Adrenal gland (tissue), 12 donors: ENCODE results near the gene PLEKHM2. TPM values are rescaled to one million over a fixed set of nuclear protein-coding genes. Genes with fewer than 3 reads are reported as not detected.

Source experiments
- DNase-seq, 7 donors: peaks; one replicate each; pipeline ENCODE4 v3.0.0-alpha.2; 2019 to 2020
- H3K27ac ChIP-seq, 5 donors: fragments of 200-600 bp; sonication (generic) in 4 of 5; 1 replicate in 3 of 5; 2 replicates in 2 of 5; pipeline versions ENCODE4 v1.5.1 to v1.8.0; 2016 to 2020; ENCODE audit warnings: mild to moderate bottlenecking in 1 of 5
- H3K27me3 ChIP-seq: fragments of 200-600 bp; 2 replicates; pipeline ENCODE4 v1.8.0; 2021
- H3K36me3 ChIP-seq, 2 donors: fragments of 200-600 bp; replicated peaks in 1 of 2; 1 replicate in 1 of 2; 2 replicates in 1 of 2; pipeline versions ENCODE4 v1.5.1 to v1.8.0; 2018 to 2022
- H3K4me1 ChIP-seq, 2 donors: fragments of 200-600 bp; replicated peaks in 1 of 2; 1 replicate in 1 of 2; 2 replicates in 1 of 2; pipeline versions ENCODE4 v1.5.1 to v1.8.0; 2018 to 2021
- H3K4me3 ChIP-seq, 4 donors: fragments of 200-600 bp; sonication (generic) in 3 of 4; one replicate each; pipeline ENCODE4 v1.5.1; 2016 to 2018
- H3K9me3 ChIP-seq, 3 donors: fragments of 200-600 bp; sonication (generic) in 1 of 3; replicated peaks in 1 of 3; 1 replicate in 2 of 3; 2 replicates in 1 of 3; pipeline versions ENCODE4 v1.5.1 to v1.8.0; 2016 to 2021
- CTCF ChIP-seq, 6 experiments: fragments of 450-650 bp in 4 of 6; fragments of 200-600 bp in 2 of 6; sonication (generic) in 1 of 6; IDR thresholded peaks; 1 replicate in 5 of 6; 2 replicates in 1 of 6; pipeline versions ENCODE4 v1.5.1 to v1.8.0; 2016 to 2021; ENCODE audit warnings: antibody characterized with exemption in 6 of 6, mild to moderate bottlenecking in 2 of 6, moderate library complexity in 1 of 6
- POLR2A ChIP-seq, 2 donors: fragments of 450-650 bp; IDR thresholded peaks; one replicate each; pipeline ENCODE4 v1.6.1; 2017; ENCODE audit warnings: antibody characterized with exemption in 2 of 2, mild to moderate bottlenecking in 2 of 2, moderate library complexity in 1 of 2
- WGBS, 4 donors: extraction: QIAGEN DNeasy Blood & Tissue Kit in 2 of 4; methylation state at CpG; one replicate each; pipeline versions ENCODE4 v1.1.5 to v1.1.7; 2013 to 2017; 5-methylcytosine and 5-hydroxymethylcytosine counted together
- intact Hi-C, 2 donors: fragments of 100-400 bp; cut with DNase I; formaldehyde crosslinking; loops; one replicate each; pipeline versions ENCODE4 v1.14.1 to v1.15.0; 2022 to 2023
- polyA plus RNA-seq, 3 donors: library from polyadenylated mRNA; stranded (reverse); fragments of 200-250 nt in 2 of 3; fragments of 350-450 nt in 1 of 3; fragmentation: Illumina TruSeq in 1 of 3; extraction: RNeasy Lipid Tissue Mini Kit (QIAGEN cat#74804) in 1 of 3; gene quantifications; one replicate each; pipeline ENCODE4 v1.2.3, GENCODE V29; 2013 to 2014
- total RNA-seq, 9 donors: library from RNA; depleted of rRNA in 4 of 9; stranded (reverse); fragments of >200 nt in 4 of 9; fragments of 120-200 nt in 1 of 9; fragmentation: NEBNext Ultra II Directional in 1 of 9; extraction: Animal tissue kit (Norgen Biotek cat#: 25700) in 1 of 9; gene quantifications; one replicate each; pipeline versions ENCODE4 v1.1.0 to v1.2.4, GENCODE V29; 2013 to 2023
- donor health status: healthy with polysubstance abuse.
- donor health status: Bipolar disorder and iron deficiency.
- donor health status: DM: yes; HTN: yes; CAD: no.
- donor health status: DM: no; HTN: no; CAD: no.
- donor health status: DM: no; HTN: no; CAD: no.
- donor health status: DM: yes; HTN: yes; CAD: no.

The PLEKHM2 gene
- total and polyA plus RNA-seq, 12 donors: 25.8 to 103 (median 70.1) TPM

GRCh38 chr1:15748690-15749398 lies 64.7 kb downstream of the PLEKHM2 start:
- no peak overlapping the region for H3K4me3 ChIP-seq
- peaks cover 0 to 11% of the 10 kb centered on the region in 2 donors for H3K4me1 ChIP-seq
- H3K27ac ChIP-seq: peak overlapping the region in 2 of 5 donors; percentile 52 to 72
- DNase-seq: no peak
- H3K36me3 ChIP-seq: no peaks in the 10 kb centered on the region
- intact Hi-C loops: no loop called here
- 73 to 92% (median 91%) methylated on average over 6 to 10 of the region's 10 CpGs for WGBS, 4 donors
- H3K27me3 ChIP-seq: no peaks in the 10 kb centered on the region
- no peaks in the 10 kb centered on the region for H3K9me3 ChIP-seq
- TF ChIP-seq POLR2A (IDR thresholded peaks at IDR 0.05) (no peak), CTCF (IDR thresholded peaks at IDR 0.05) (no peak)

GRCh38 chr1:15749399-15750291 lies 65.5 kb downstream of the PLEKHM2 start:
- H3K4me1 ChIP-seq: peaks cover 0 to 11% of the 10 kb centered on the region in 2 donors
- H3K27ac ChIP-seq: peak overlapping the region in 2 of 5 donors; percentile 52 to 72
- 55 to 74% (median 65%) methylated on average over 5 to 19 of the region's 19 CpGs for WGBS, 4 donors
- peak in 2 of 7 donors; percentile 59 to 70 for DNase-seq
- no peak overlapping the region for H3K4me3 ChIP-seq
- H3K9me3 ChIP-seq: no peaks in the 10 kb centered on the region
- intact Hi-C loops: no loop called here
- TF ChIP-seq CTCF (IDR thresholded peaks at IDR 0.05): no peak
- TF ChIP-seq POLR2A (IDR thresholded peaks at IDR 0.05): no peak
- H3K27me3 ChIP-seq: no peaks in the 10 kb centered on the region
- no peaks in the 10 kb centered on the region for H3K36me3 ChIP-seq

GRCh38 chr1:15750924-15751323 lies 66.8 kb downstream of the PLEKHM2 start:
- Histone ChIP-seq H3K4me1 (peaks cover 0 to 11% of the 10 kb centered on the region in 2 donors), H3K27me3 (no peaks in the 10 kb centered on the region), H3K27ac (no peak overlapping the region), H3K4me3 (no peak overlapping the region), H3K36me3 (no peaks in the 10 kb centered on the region), H3K9me3 (no peaks in the 10 kb centered on the region)
- intact Hi-C loops: no loop called here
- WGBS, 4 donors: 74 to 93% (median 87%) methylated on average over 5 to 12 of the region's 12 CpGs
- DNase-seq: no peak
- no peak for TF ChIP-seq CTCF (IDR thresholded peaks at IDR 0.05)
- TF ChIP-seq POLR2A (IDR thresholded peaks at IDR 0.05): no peak

GRCh38 chr1:15751717-15752116 lies 67.6 kb downstream of the PLEKHM2 start:
- H3K9me3 ChIP-seq: no peaks in the 10 kb centered on the region
- TF ChIP-seq POLR2A (IDR thresholded peaks at IDR 0.05) (no peak), CTCF (IDR thresholded peaks at IDR 0.05) (no peak)
- no peak overlapping the region for H3K4me3 ChIP-seq
- H3K27me3 ChIP-seq: no peaks in the 10 kb centered on the region
- no peaks in the 10 kb centered on the region for H3K36me3 ChIP-seq
- intact Hi-C loops: no loop called here
- 88 to 90% (median 88%) methylated on average over 10 of the region's 10 CpGs for WGBS, 4 donors
- H3K27ac ChIP-seq: no peak overlapping the region
- H3K4me1 ChIP-seq: peaks cover 0 to 16% of the 10 kb centered on the region in 2 donors
- no peak for DNase-seq
